H9 (cell line): Measurements from ENCODE around the gene EYA4. TPM values are rescaled to one million over a fixed set of nuclear protein-coding genes. Genes with fewer than 3 reads are reported as not detected.

Experiments
- DNase-seq: peaks from one replicate; pipeline ENCODE4 v3.0.0-alpha.2; 2017
- H2AFZ ChIP-seq: one replicate; pipeline ENCODE4 v1.6.1; 2013; ENCODE audit warnings: mild to moderate bottlenecking, low read length, control low read depth, moderate library complexity
- H2AK5ac ChIP-seq: 2 replicates; pipeline ENCODE4 v1.6.1; 2013; ENCODE audit warnings: low read length, control low read depth, mixed read lengths; ENCODE audit not compliant: insufficient read length
- H2BK120ac ChIP-seq: one replicate; pipeline ENCODE4 v1.6.1; 2013; ENCODE audit warnings: low read depth, mild to moderate bottlenecking, low read length, control low read depth, inconsistent platforms; ENCODE audit not compliant: poor library complexity, severe bottlenecking
- H2BK12ac ChIP-seq: 2 replicates; pipeline ENCODE4 v1.6.1; 2013; ENCODE audit warnings: low read length, control low read depth, mixed read lengths, low read depth; ENCODE audit not compliant: insufficient read length
- H2BK15ac ChIP-seq: 2 replicates; pipeline ENCODE4 v1.6.1; 2013; ENCODE audit warnings: low read depth, low read length, control low read depth
- H2BK20ac ChIP-seq: one replicate; pipeline ENCODE4 v1.6.1; 2013; ENCODE audit warnings: low read depth, mild to moderate bottlenecking, low read length, control low read depth, inconsistent platforms; ENCODE audit not compliant: poor library complexity, severe bottlenecking
- H2BK5ac ChIP-seq: 2 replicates; pipeline ENCODE4 v1.6.1; 2013; ENCODE audit warnings: low read length, control low read depth, mixed read lengths; ENCODE audit not compliant: insufficient read length
- H3K14ac ChIP-seq: 2 replicates; pipeline ENCODE4 v1.6.1; 2013; ENCODE audit warnings: low read length, control low read depth; ENCODE audit not compliant: insufficient read depth
- H3K18ac ChIP-seq: 2 replicates; pipeline ENCODE4 v1.6.1; 2013; ENCODE audit warnings: low read depth, mild to moderate bottlenecking, mixed read lengths, low read length, control low read depth; ENCODE audit not compliant: insufficient read length
- H3K23ac ChIP-seq: 2 replicates; pipeline ENCODE4 v1.6.1; 2013; ENCODE audit warnings: low read length, control low read depth, mixed read lengths, low read depth; ENCODE audit not compliant: insufficient read length
- H3K23me2 ChIP-seq: 2 replicates; pipeline ENCODE4 v1.6.1; 2013; ENCODE audit warnings: low read depth, mild to moderate bottlenecking, mixed read lengths, low read length, control low read depth; ENCODE audit not compliant: insufficient read length, poor library complexity, severe bottlenecking
- H3K27ac ChIP-seq: 2 replicates; pipeline ENCODE4 v1.5.1; 2013; ENCODE audit warnings: low read length, control low read depth, mixed read lengths, low read depth; ENCODE audit not compliant: insufficient read length
- H3K27me3 ChIP-seq: 2 replicates; pipeline ENCODE4 v1.6.1; 2013; ENCODE audit warnings: low read length, control low read depth, inconsistent platforms; ENCODE audit not compliant: insufficient read depth
- H3K4ac ChIP-seq: 2 replicates; pipeline ENCODE4 v1.6.1; 2013; ENCODE audit warnings: low read depth, mild to moderate bottlenecking, control low read depth, inconsistent platforms, low read length, moderate library complexity
- H3K4me1 ChIP-seq: 2 replicates; pipeline ENCODE4 v1.6.1; 2013; ENCODE audit warnings: low read length, control low read depth, inconsistent platforms; ENCODE audit not compliant: insufficient read depth
- H3K4me2 ChIP-seq: 2 replicates; pipeline ENCODE4 v1.6.1; 2013; ENCODE audit warnings: low read length, control low read depth, mixed read lengths; ENCODE audit not compliant: insufficient read length, insufficient read depth
- H3K56ac ChIP-seq: 2 replicates; pipeline ENCODE4 v1.6.1; 2013; ENCODE audit warnings: low read depth, mild to moderate bottlenecking, mixed read lengths, low read length, control low read depth; ENCODE audit not compliant: insufficient read length
- H3K79me1 ChIP-seq: 2 replicates; pipeline ENCODE4 v1.6.1; 2013; ENCODE audit warnings: low read depth, mild to moderate bottlenecking, moderate library complexity, low read length, control low read depth, inconsistent platforms; ENCODE audit not compliant: insufficient read depth, poor library complexity, severe bottlenecking
- H3K79me2 ChIP-seq: 2 replicates; pipeline ENCODE4 v1.6.1; 2013; ENCODE audit warnings: low read length, control low read depth, inconsistent platforms; ENCODE audit not compliant: insufficient read depth
- H3K9ac ChIP-seq: 2 replicates; pipeline ENCODE4 v1.6.1; 2013; ENCODE audit warnings: low read length, control low read depth, mixed read lengths; ENCODE audit not compliant: insufficient read length; ENCODE audit errors: extremely low read depth
- H3K9me3 ChIP-seq: one replicate; pipeline ENCODE4 v1.6.1; 2013; ENCODE audit warnings: low read depth, low read length, inconsistent platforms; ENCODE audit not compliant: control insufficient read depth
- H3T11ph ChIP-seq: one replicate; pipeline ENCODE4 v1.6.1; 2013; ENCODE audit warnings: mild to moderate bottlenecking, low read length, control low read depth, inconsistent platforms
- H4K20me1 ChIP-seq: one replicate; pipeline ENCODE4 v1.6.1; 2013; ENCODE audit not compliant: control insufficient read depth, insufficient read length, insufficient read depth
- H4K5ac ChIP-seq: 2 replicates; pipeline ENCODE4 v1.6.1; 2013; ENCODE audit warnings: low read depth, mild to moderate bottlenecking, mixed read lengths, low read length, control low read depth; ENCODE audit not compliant: insufficient read length
- H4K8ac ChIP-seq: replicated peaks from 2 replicates; pipeline ENCODE4 v1.6.1; 2013; ENCODE audit warnings: low read length, control low read depth, mixed read lengths, low read depth; ENCODE audit not compliant: insufficient read length
- H4K91ac ChIP-seq: 2 replicates; pipeline ENCODE4 v1.6.1; 2013; ENCODE audit warnings: low read depth, mild to moderate bottlenecking, moderate library complexity, mixed read lengths, low read length, control low read depth; ENCODE audit not compliant: insufficient read length
- H3K27ac Mint-ChIP-seq, 3 experiments: 2 replicates in 2 of 3; 3 replicates in 1 of 3; pipeline ENCODE4 v1.8.0; 2020 to 2021; ENCODE audit warnings: mixed read lengths in 3 of 3, mild to moderate bottlenecking in 1 of 3, moderate library complexity in 1 of 3
- H3K27me3 Mint-ChIP-seq: 2 replicates; pipeline ENCODE4 v1.8.0; 2021; ENCODE audit warnings: low read depth, mild to moderate bottlenecking, moderate library complexity, mixed read lengths
- H3K36me3 Mint-ChIP-seq, 3 experiments: 2 replicates in 2 of 3; 3 replicates in 1 of 3; pipeline ENCODE4 v1.8.0; 2020 to 2021; ENCODE audit warnings: low read depth in 3 of 3, mixed read lengths in 3 of 3; ENCODE audit not compliant: insufficient read depth in 1 of 3
- H3K4me1 Mint-ChIP-seq, 2 experiments: 2 replicates each; pipeline ENCODE4 v1.8.0; 2020; ENCODE audit warnings: mixed read lengths in 2 of 2
- H3K4me3 Mint-ChIP-seq, 2 experiments: 2 replicates in 1 of 2; 3 replicates in 1 of 2; pipeline ENCODE4 v1.8.0; 2020 to 2021; ENCODE audit warnings: mild to moderate bottlenecking in 2 of 2, mixed read lengths in 2 of 2, moderate library complexity in 1 of 2
- H3K9me3 Mint-ChIP-seq, 2 experiments: 2 replicates in 1 of 2; 3 replicates in 1 of 2; pipeline ENCODE4 v1.8.0; 2020; ENCODE audit warnings: mild to moderate bottlenecking in 2 of 2, mixed read lengths in 2 of 2, moderate library complexity in 1 of 2
- CTCF ChIP-seq: fragments of 200-600 bp; sonication (generic); conservative IDR thresholded peaks from 3 replicates; pipeline ENCODE4 v1.8.0; 2021; ENCODE audit warnings: antibody characterized with exemption, mild to moderate bottlenecking
- WGBS: extraction: QIAGEN DNeasy Blood & Tissue Kit; methylation state at CpG from one replicate; pipeline ENCODE4 v1.1.7; 2013; ENCODE audit warnings: missing lambda C conversion rate, low lambda C conversion rate, mixed read lengths; ENCODE audit not compliant: insufficient read length; ENCODE audit errors: extremely low coverage; 5-methylcytosine and 5-hydroxymethylcytosine counted together
- total RNA-seq: library from RNA; stranded (reverse); gene quantifications from 2 replicates; pipeline ENCODE4 v1.2.1, GENCODE V29; 2021

The EYA4 gene
- total RNA-seq, 1 experiment from 2014 or later = 0.26 TPM

- no peak overlapping the region for H3K27ac ChIP-seq
- H2BK12ac ChIP-seq = no peak overlapping the region
- no peak overlapping the region for H3K23ac ChIP-seq
- no peaks in the 10 kb centered on the region for H3K23me2 ChIP-seq
- no peak overlapping the region for H3K4me2 ChIP-seq
- H3K14ac ChIP-seq = no peak overlapping the region
- no CpG with 5 or more reads among the region's 2 CpGs for WGBS
- H3K79me2 ChIP-seq = no peaks in the 10 kb centered on the region
- no peaks in the 10 kb centered on the region for H3K27me3 ChIP-seq
- DNase-seq = no peak
- no peak overlapping the region for H4K5ac ChIP-seq
- no peak overlapping the region for H2BK120ac ChIP-seq
- H3K27ac Mint-ChIP-seq = no peak overlapping the region
- no peaks in the 10 kb centered on the region for H3K79me1 ChIP-seq
- no peak overlapping the region for H2AK5ac ChIP-seq
- H4K20me1 ChIP-seq = no peaks in the 10 kb centered on the region
- no peak overlapping the region for H3K4ac ChIP-seq
- H3K36me3 Mint-ChIP-seq = no peaks in the 10 kb centered on the region
- H3K4me1 ChIP-seq = no peaks in the 10 kb centered on the region
- H3K4me1 Mint-ChIP-seq = no peaks in the 10 kb centered on the region
- TF ChIP-seq CTCF = no peak
- no peak overlapping the region for H4K91ac ChIP-seq
- no peak overlapping the region for H2BK15ac ChIP-seq
- no peak overlapping the region for H2BK20ac ChIP-seq
- no peaks in the 10 kb centered on the region for H3K9me3 ChIP-seq
- no peak overlapping the region for H3K18ac ChIP-seq
- H4K8ac ChIP-seq = no peak overlapping the region
- H3K4me3 Mint-ChIP-seq = no peak overlapping the region
- H3K9ac ChIP-seq = no peak overlapping the region
- no peak overlapping the region for H2BK5ac ChIP-seq
- no peaks in the 10 kb centered on the region for H3K9me3 Mint-ChIP-seq
- H3T11ph ChIP-seq = no peak overlapping the region
- no peak overlapping the region for H3K56ac ChIP-seq
- H2AFZ ChIP-seq = no peak overlapping the region
- no peaks in the 10 kb centered on the region for H3K27me3 Mint-ChIP-seq
Observed at GRCh38 chr6:133502441-133503335, 261.5 kb downstream of the EYA4 start.
